Measurements from ENCODE around the gene NFATC1.

DNA sequence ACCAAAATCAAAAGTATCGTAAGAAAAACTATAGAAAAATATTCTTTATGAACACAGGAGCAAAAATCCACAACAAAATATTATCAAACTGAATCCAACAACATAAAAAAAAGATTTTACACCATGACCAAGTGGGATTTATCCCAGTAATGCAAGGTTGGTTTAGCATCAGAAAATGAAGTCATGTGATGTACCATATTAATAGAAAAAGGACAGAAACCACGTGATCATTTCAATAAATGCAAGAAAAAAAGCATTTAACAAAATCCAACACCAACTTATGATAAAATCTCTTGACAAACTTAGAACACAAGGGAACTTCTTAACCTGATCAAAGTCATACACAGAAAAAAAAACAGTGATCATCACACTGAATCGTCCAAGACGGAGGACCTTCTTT lies 105.3 kb downstream of the NFATC1 start:
- no peak for TF ChIP-seq SMC3 (IDR thresholded peaks at IDR 0.05)
- TF ChIP-seq, protein P1, sequence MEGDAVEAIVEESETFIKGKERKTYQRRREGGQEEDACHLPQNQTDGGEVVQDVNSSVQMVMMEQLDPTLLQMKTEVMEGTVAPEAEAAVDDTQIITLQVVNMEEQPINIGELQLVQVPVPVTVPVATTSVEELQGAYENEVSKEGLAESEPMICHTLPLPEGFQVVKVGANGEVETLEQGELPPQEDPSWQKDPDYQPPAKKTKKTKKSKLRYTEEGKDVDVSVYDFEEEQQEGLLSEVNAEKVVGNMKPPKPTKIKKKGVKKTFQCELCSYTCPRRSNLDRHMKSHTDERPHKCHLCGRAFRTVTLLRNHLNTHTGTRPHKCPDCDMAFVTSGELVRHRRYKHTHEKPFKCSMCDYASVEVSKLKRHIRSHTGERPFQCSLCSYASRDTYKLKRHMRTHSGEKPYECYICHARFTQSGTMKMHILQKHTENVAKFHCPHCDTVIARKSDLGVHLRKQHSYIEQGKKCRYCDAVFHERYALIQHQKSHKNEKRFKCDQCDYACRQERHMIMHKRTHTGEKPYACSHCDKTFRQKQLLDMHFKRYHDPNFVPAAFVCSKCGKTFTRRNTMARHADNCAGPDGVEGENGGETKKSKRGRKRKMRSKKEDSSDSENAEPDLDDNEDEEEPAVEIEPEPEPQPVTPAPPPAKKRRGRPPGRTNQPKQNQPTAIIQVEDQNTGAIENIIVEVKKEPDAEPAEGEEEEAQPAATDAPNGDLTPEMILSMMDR (IDR thresholded peaks at IDR 0.05): no peak
- TF ChIP-seq BHLHE40 (IDR thresholded peaks at IDR 0.05; ENCODE audit: low read depth, low read length): no peak
- no peak for TF ChIP-seq CHD4 (IDR thresholded peaks at IDR 0.05; ENCODE audit: borderline replicate concordance)
- TF ChIP-seq ZSCAN20 (CRISPR knock-in tag; IDR thresholded peaks at IDR 0.05): no peak
- TF ChIP-seq, protein P2, sequence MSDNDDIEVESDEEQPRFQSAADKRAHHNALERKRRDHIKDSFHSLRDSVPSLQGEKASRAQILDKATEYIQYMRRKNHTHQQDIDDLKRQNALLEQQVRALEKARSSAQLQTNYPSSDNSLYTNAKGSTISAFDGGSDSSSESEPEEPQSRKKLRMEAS (IDR thresholded peaks at IDR 0.05): no peak
- TF ChIP-seq, protein P3, sequence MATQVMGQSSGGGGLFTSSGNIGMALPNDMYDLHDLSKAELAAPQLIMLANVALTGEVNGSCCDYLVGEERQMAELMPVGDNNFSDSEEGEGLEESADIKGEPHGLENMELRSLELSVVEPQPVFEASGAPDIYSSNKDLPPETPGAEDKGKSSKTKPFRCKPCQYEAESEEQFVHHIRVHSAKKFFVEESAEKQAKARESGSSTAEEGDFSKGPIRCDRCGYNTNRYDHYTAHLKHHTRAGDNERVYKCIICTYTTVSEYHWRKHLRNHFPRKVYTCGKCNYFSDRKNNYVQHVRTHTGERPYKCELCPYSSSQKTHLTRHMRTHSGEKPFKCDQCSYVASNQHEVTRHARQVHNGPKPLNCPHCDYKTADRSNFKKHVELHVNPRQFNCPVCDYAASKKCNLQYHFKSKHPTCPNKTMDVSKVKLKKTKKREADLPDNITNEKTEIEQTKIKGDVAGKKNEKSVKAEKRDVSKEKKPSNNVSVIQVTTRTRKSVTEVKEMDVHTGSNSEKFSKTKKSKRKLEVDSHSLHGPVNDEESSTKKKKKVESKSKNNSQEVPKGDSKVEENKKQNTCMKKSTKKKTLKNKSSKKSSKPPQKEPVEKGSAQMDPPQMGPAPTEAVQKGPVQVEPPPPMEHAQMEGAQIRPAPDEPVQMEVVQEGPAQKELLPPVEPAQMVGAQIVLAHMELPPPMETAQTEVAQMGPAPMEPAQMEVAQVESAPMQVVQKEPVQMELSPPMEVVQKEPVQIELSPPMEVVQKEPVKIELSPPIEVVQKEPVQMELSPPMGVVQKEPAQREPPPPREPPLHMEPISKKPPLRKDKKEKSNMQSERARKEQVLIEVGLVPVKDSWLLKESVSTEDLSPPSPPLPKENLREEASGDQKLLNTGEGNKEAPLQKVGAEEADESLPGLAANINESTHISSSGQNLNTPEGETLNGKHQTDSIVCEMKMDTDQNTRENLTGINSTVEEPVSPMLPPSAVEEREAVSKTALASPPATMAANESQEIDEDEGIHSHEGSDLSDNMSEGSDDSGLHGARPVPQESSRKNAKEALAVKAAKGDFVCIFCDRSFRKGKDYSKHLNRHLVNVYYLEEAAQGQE (IDR thresholded peaks at IDR 0.05): no peak
- TF ChIP-seq SREBF2 (IDR thresholded peaks at IDR 0.05): no peak
- TF ChIP-seq MYC (IDR thresholded peaks at IDR 0.05; ENCODE audit: borderline replicate concordance, low read length): no peak
- no peak for TF ChIP-seq POLR2A (IDR thresholded peaks at IDR 0.05; ENCODE audit: low read length)
- TF ChIP-seq CBX8 (IDR thresholded peaks at IDR 0.05): no peak
- TF ChIP-seq ZFP36 (IDR thresholded peaks at IDR 0.05; ENCODE audit: borderline replicate concordance, partially characterized antibody): no peak
- TF ChIP-seq FOSB (CRISPR knock-in tag; IDR thresholded peaks at IDR 0.05): no peak
- TF ChIP-seq RAD21 (conservative IDR thresholded peaks at IDR 0.05 in 1 of 2, IDR thresholded peaks at IDR 0.05 in 1 of 2): no peak
